Keratinocyte (primary cell): Measurements from ENCODE around the gene CD86. TPM values are rescaled to one million over a fixed set of nuclear protein-coding genes. Genes with fewer than 3 reads are reported as not detected.

ENCODE experiments used
- DNase-seq: peaks from one replicate; pipeline ENCODE4 v3.0.0-alpha.2; 2011; ENCODE audit warnings: low read depth, missing footprints, low spot score
- FAIRE-seq: peaks from 2 replicates; lab custom pipeline; 2011; peaks lifted over from hg19 to GRCh38; lab: Jason Lieb, UNC
- H2AFZ ChIP-seq: 2 replicates; pipeline ENCODE4 v1.6.0; 2012; ENCODE audit warnings: low read length, control low read depth, inconsistent platforms; ENCODE audit not compliant: control insufficient read depth
- H3K27ac ChIP-seq: 2 replicates; pipeline ENCODE4 v1.5.1; 2011; ENCODE audit warnings: low read length; ENCODE audit not compliant: control insufficient read depth, insufficient read depth
- H3K27me3 ChIP-seq: 3 replicates; pipeline ENCODE4 v1.6.0; 2011; ENCODE audit warnings: low read length; ENCODE audit not compliant: control insufficient read depth, insufficient read depth; ENCODE audit errors: extremely low read depth
- H3K36me3 ChIP-seq, 2 experiments: 2 replicates in 1 of 2; 3 replicates in 1 of 2; pipeline ENCODE4 v1.5.1; 2011; ENCODE audit warnings: low read length in 2 of 2, mild to moderate bottlenecking in 1 of 2; ENCODE audit not compliant: control insufficient read depth in 2 of 2, insufficient read depth in 2 of 2; ENCODE audit errors: extremely low read depth in 1 of 2
- H3K4me1 ChIP-seq: 3 replicates; pipeline ENCODE4 v1.5.1; 2011; ENCODE audit warnings: low read length; ENCODE audit not compliant: control insufficient read depth, insufficient read depth; ENCODE audit errors: extremely low read depth
- H3K4me2 ChIP-seq: 3 replicates; pipeline ENCODE4 v1.6.0; 2011; ENCODE audit warnings: low read depth, low read length; ENCODE audit not compliant: control insufficient read depth, insufficient read depth; ENCODE audit errors: extremely low read depth
- H3K4me3 ChIP-seq, 3 experiments: fragments of 200-600 bp in 1 of 3; sonication (generic) in 1 of 3; 2 replicates in 2 of 3; 3 replicates in 1 of 3; pipeline ENCODE4 v1.5.1; 2011 to 2016; ENCODE audit warnings: low read length in 3 of 3, mild to moderate bottlenecking in 3 of 3, control low read depth in 2 of 3, inconsistent platforms in 1 of 3, low read depth in 1 of 3, mixed read lengths in 1 of 3, mixed run types in 1 of 3, moderate library complexity in 1 of 3; ENCODE audit not compliant: control insufficient read depth in 2 of 3, insufficient read depth in 2 of 3; ENCODE audit errors: extremely low read depth in 1 of 3
- H3K79me2 ChIP-seq: 2 replicates; pipeline ENCODE4 v1.6.0; 2012; ENCODE audit warnings: low read length; ENCODE audit not compliant: control insufficient read depth, insufficient read depth
- H3K9ac ChIP-seq: 3 replicates; pipeline ENCODE4 v1.6.0; 2011; ENCODE audit warnings: low read length; ENCODE audit not compliant: control insufficient read depth, insufficient read depth; ENCODE audit errors: extremely low read depth
- H3K9me1 ChIP-seq: 3 replicates; pipeline ENCODE4 v1.6.0; 2011; ENCODE audit warnings: low read length; ENCODE audit not compliant: control insufficient read depth, insufficient read depth; ENCODE audit errors: extremely low read depth
- H3K9me3 ChIP-seq: 2 replicates; pipeline ENCODE4 v1.5.1; 2012; ENCODE audit warnings: low read depth, low read length; ENCODE audit not compliant: control insufficient read depth
- H4K20me1 ChIP-seq: 3 replicates; pipeline ENCODE4 v1.6.0; 2011; ENCODE audit warnings: low read length; ENCODE audit not compliant: control insufficient read depth, insufficient read depth; ENCODE audit errors: extremely low read depth
- CTCF ChIP-seq, 3 experiments: IDR thresholded peaks in 1 of 3; conservative IDR thresholded peaks in 1 of 3; optimal IDR thresholded peaks in 1 of 3; 2 replicates in 2 of 3; 3 replicates in 1 of 3; pipeline versions ENCODE3 to v1.5.1; 2011; ENCODE audit warnings: low read length in 3 of 3, mild to moderate bottlenecking in 3 of 3, moderate library complexity in 2 of 3, control low read depth in 1 of 3, inconsistent platforms in 1 of 3; ENCODE audit not compliant: insufficient read depth in 2 of 3; ENCODE audit errors: extremely low read depth in 1 of 3
- EZH2 ChIP-seq: IDR thresholded peaks from one replicate; pipeline ENCODE4 v1.6.1; 2012; ENCODE audit warnings: inconsistent platforms, mild to moderate bottlenecking, low read length, moderate library complexity
- dilution Hi-C: fragments of 300-500 bp; cut with MboI; formaldehyde crosslinking; loops from one replicate; pipeline ENCODE4 v1.7.0; 2020; ENCODE audit warnings: low sequenced_read_pairs; ENCODE audit not compliant: extremely low pct_ligation_motif_present
- polyA plus RNA-seq, 5 experiments: library from polyadenylated mRNA; depleted of rRNA in 3 of 5; stranded (reverse) in 3 of 5; stranded (forward) in 1 of 5; unstranded in 1 of 5; fragments of >200 nt; gene quantifications; 1 replicate in 1 of 5; 2 replicates in 3 of 5; 3 replicates in 1 of 5; pipeline versions ENCODE4 v1.2.1 to v1.2.3, GENCODE V29; 2011 to 2012; ENCODE audit warnings: missing spikeins in 2 of 5, low read depth in 1 of 5, low replicate concordance in 1 of 5

The CD86 gene
- polyA plus RNA-seq, 1 donor (not counting 4 experiments of a cell fraction or from before 2014, with no cell fraction given) = 2.9 TPM

GRCh38 chr3:122021811-122022401 is 33.3 kb upstream of the CD86 start, which contains the start of gene ILDR1:
Gene ILDR1, minus strand, starts transcription at chr3:122022247. Its CDS starts 170 bp downstream, at chr3:122022077.
- Histone ChIP-seq H3K4me3 (peak within 1 kb of the TSS; percentile 38 to 63 (median 58)), H3K4me1 (peaks cover 5% of the 10 kb centered on the region), H3K9me1 (no peaks in the 10 kb centered on the region), H4K20me1 (no peaks in the 10 kb centered on the region), H3K9ac (no peak within 1 kb of the TSS), H2AFZ (peak within 1 kb of the TSS; percentile 75), H3K79me2 (no peaks in the 10 kb centered on the region), H3K4me2 (peak within 1 kb of the TSS; percentile 83), H3K9me3 (no peaks in the 10 kb centered on the region), H3K36me3 (no peaks in the 10 kb centered on the region), H3K27ac (no peak within 1 kb of the TSS), H3K27me3 (no peaks in the 10 kb centered on the region)
- dilution Hi-C loops = no loop called here
- DNase-seq (no peak), FAIRE-seq (no peak)
- no peak for TF ChIP-seq CTCF (optimal IDR thresholded peaks at IDR 0.05 in 1 of 3, IDR thresholded peaks at IDR 0.05 in 1 of 3, conservative IDR thresholded peaks at IDR 0.05 in 1 of 3; ENCODE audit: extremely low read depth in 1 of 3, insufficient read depth in 2 of 3, low read length in 3 of 3)
- no peak for TF ChIP-seq EZH2

GRCh38 chr3:122023335-122023910 is 31.7 kb upstream of the CD86 start:
- Histone ChIP-seq H3K79me2 (no peaks in the 10 kb centered on the region), H3K9ac (no peak overlapping the region), H3K27me3 (no peaks in the 10 kb centered on the region), H3K4me3 (no peak overlapping the region), H4K20me1 (no peaks in the 10 kb centered on the region), H2AFZ (no peak overlapping the region), H3K36me3 (no peaks in the 10 kb centered on the region), H3K4me1 (peaks cover 5% of the 10 kb centered on the region), H3K9me1 (no peaks in the 10 kb centered on the region), H3K4me2 (no peak overlapping the region), H3K9me3 (no peaks in the 10 kb centered on the region), H3K27ac (no peak overlapping the region)
- DNase-seq = no peak
- dilution Hi-C loops = no loop called here
- TF ChIP-seq EZH2 = no peak
- no peak for TF ChIP-seq CTCF (optimal IDR thresholded peaks at IDR 0.05 in 1 of 3, IDR thresholded peaks at IDR 0.05 in 1 of 3, conservative IDR thresholded peaks at IDR 0.05 in 1 of 3; ENCODE audit: extremely low read depth in 1 of 3, insufficient read depth in 2 of 3, low read length in 3 of 3)
- no peak for FAIRE-seq
